IPS DF 6.9 (cell line): ENCODE measurements around the gene PLA2R1.

ENCODE experiments used
- DNase-seq: peaks from one replicate; pipeline ENCODE4 v3.0.0-alpha.2; 2013; ENCODE audit warnings: low read depth, low spot score
- H3K27ac ChIP-seq: one replicate; pipeline ENCODE4 v1.5.1; 2013; ENCODE audit warnings: low read length, control low read depth
- H3K27me3 ChIP-seq: 2 replicates; pipeline ENCODE4 v1.6.1; 2013; ENCODE audit warnings: mild to moderate bottlenecking, low read length; ENCODE audit not compliant: control insufficient read depth, insufficient read depth
- H3K36me3 ChIP-seq: 2 replicates; pipeline ENCODE4 v1.6.1; 2013; ENCODE audit warnings: low read length; ENCODE audit not compliant: control insufficient read depth, insufficient read depth
- H3K4me1 ChIP-seq: 2 replicates; pipeline ENCODE4 v1.6.1; 2013; ENCODE audit warnings: low read length; ENCODE audit not compliant: control insufficient read depth, insufficient read depth
- H3K4me3 ChIP-seq: 2 replicates; pipeline ENCODE4 v1.5.1; 2013; ENCODE audit warnings: mild to moderate bottlenecking, low read length
- H3K9me3 ChIP-seq: 2 replicates; pipeline ENCODE4 v1.6.1; 2013; ENCODE audit warnings: low read length, inconsistent platforms; ENCODE audit not compliant: control insufficient read depth, insufficient read depth
- WGBS: extraction: QIAGEN DNeasy Blood & Tissue Kit; methylation state at CpG from one replicate; pipeline ENCODE4 v1.1.7; 2013; ENCODE audit warnings: mixed read lengths, missing lambda C conversion rate; ENCODE audit not compliant: insufficient read length, insufficient coverage; 5-methylcytosine and 5-hydroxymethylcytosine counted together

PLA2R1 gene

DNA sequence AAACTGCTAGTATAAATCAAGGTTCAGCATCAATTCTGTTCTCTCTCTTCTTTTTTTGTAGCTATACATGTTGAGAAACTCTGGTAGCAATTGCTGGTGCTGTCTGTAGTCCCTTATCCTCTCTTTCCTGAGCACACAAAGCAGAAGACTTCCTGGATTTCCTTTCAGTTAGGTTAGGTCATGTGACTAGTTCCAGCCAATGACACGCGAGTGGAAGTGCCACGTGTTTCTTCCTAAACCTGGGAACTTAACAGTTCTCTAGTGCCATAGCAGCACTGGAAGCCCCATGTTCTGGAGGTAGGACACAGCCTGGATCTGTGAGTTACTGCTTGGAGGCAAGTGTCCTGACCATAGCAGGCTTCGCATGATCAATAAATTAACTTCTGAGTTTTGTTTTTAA lies 125.9 kb downstream of the PLA2R1 start:
- Histone ChIP-seq H3K27ac (no peak overlapping the region), H3K27me3 (no peaks in the 10 kb centered on the region), H3K4me1 (no peaks in the 10 kb centered on the region), H3K36me3 (no peaks in the 10 kb centered on the region), H3K9me3 (no peaks in the 10 kb centered on the region), H3K4me3 (no peak overlapping the region)
- WGBS = no CpG with 5 or more reads among the region's 4 CpGs
- DNase-seq = peak; percentile 29

DNA sequence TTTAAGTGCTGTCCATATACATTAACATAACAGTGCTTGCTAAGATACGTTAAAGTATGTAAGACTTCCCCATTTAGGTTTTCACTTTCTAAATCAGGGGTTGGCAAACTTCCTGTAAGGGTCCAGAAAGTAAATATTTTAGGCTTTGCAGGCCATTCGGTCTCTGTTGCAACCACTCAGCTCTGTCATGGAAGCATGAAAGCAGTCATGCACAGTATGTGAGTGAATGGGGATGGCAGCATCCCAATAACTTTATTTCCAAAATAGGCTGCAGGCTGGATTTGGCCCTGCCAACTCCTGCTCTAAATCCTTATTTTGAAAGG lies 128.7 kb downstream of the PLA2R1 start:
- no peak for DNase-seq
- H3K9me3 ChIP-seq = no peaks in the 10 kb centered on the region
- no peak overlapping the region for H3K27ac ChIP-seq
- H3K27me3 ChIP-seq = no peaks in the 10 kb centered on the region
- no CpG with 5 or more reads among the region's 2 CpGs for WGBS
- no peaks in the 10 kb centered on the region for H3K36me3 ChIP-seq
- H3K4me1 ChIP-seq = no peaks in the 10 kb centered on the region
- H3K4me3 ChIP-seq = no peak overlapping the region

DNA sequence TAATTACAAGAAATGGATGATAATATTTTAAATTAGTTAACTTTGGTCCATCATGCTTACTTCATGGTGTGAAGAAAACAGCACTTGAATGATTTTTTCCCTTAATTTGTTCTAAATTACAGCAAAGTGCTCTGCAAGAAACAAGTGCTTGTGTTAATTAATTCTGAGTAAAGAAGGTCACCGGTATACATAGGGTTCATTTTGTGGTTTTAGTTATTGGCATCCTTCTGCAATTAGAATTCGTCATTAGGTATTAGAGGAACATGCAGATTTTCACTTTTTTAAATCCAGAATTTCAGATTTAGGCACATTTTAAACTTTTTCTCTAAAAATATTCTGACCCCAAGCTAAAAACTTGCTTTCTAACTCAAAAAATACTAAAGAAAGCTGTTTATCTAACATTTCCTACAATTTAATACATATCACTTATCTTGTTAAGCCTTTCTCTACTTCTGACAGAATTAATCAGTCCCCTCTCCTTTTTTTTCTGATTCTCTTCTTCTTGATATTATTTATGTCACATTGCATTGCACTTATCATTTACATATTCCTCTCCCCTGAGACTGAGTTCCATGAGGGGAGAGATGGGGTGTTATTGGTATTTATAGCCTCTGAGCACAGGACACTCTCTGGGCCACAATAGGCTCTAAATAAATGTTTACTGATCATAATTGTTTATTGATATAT lies 129.2 kb downstream of the PLA2R1 start:
- WGBS = no CpG with 5 or more reads among the region's 2 CpGs
- Histone ChIP-seq H3K9me3 (no peaks in the 10 kb centered on the region), H3K4me3 (no peak overlapping the region), H3K27me3 (no peaks in the 10 kb centered on the region), H3K36me3 (no peaks in the 10 kb centered on the region), H3K27ac (no peak overlapping the region), H3K4me1 (no peaks in the 10 kb centered on the region)
- no peak for DNase-seq

DNA sequence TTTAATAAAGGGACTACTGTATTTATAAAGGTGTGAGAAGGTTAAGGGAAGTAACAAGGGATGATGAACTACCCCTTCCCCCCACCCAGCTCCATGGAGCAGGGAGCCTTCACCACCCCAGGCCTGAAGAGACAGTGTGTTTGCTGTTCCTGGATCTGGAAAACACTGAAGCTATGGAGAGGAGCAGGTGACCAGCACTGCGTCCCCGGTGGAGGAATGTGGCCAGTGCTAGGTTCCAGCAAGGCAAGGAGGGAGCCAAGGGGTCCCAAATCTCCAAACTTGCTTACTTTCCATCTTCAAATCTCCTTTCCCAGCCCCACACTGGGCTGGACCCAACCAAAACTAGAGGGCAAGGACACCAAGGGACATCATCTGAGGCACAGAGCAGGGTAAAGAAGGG lies 135.7 kb downstream of the PLA2R1 start:
- H3K9me3 ChIP-seq = no peaks in the 10 kb centered on the region
- WGBS = no CpG with 5 or more reads among the region's 2 CpGs
- H3K4me3 ChIP-seq = no peak overlapping the region

GRCh38 chr2:159925975-159926374 lies 136.4 kb downstream of the PLA2R1 start:
- Histone ChIP-seq H3K36me3 (no peaks in the 10 kb centered on the region), H3K27me3 (no peaks in the 10 kb centered on the region), H3K4me1 (no peaks in the 10 kb centered on the region), H3K9me3 (no peaks in the 10 kb centered on the region), H3K4me3 (no peak overlapping the region), H3K27ac (no peak overlapping the region)
- WGBS = 100% methylated on average over 1 of the region's 3 CpGs
- DNase-seq = no peak

More for the DNA sequence above, 135.7 kb downstream of the PLA2R1 start:
- no peak overlapping the region for H3K27ac ChIP-seq
- DNase-seq = no peak
- no peaks in the 10 kb centered on the region for H3K36me3 ChIP-seq
- H3K4me1 ChIP-seq = no peaks in the 10 kb centered on the region
- no peaks in the 10 kb centered on the region for H3K27me3 ChIP-seq

DNA sequence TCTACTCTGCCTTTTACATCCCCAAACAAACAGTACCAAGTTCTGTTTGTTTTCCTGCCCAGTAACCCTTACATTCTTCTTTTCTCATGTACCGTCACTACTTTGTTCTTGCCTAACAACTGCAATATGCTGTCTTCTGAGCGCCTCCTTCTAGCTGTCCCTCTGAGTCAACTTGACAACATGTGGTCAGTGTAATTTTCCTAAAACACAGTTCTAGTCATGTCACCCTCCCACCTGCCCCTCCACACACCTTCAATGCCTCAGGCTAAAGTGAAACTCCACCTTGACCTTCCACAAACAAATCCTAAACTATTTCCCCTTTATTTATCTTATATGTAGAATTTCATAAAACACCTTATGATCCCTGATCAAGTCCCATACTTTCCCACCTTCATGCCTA lies 139.9 kb downstream of the PLA2R1 start:
- WGBS = no CpG with 5 or more reads among the region's 2 CpGs
- no peak overlapping the region for H3K4me3 ChIP-seq
- H3K36me3 ChIP-seq = no peaks in the 10 kb centered on the region
- H3K27me3 ChIP-seq = no peaks in the 10 kb centered on the region
- H3K4me1 ChIP-seq = no peaks in the 10 kb centered on the region
- DNase-seq = no peak
- no peak overlapping the region for H3K27ac ChIP-seq
- no peaks in the 10 kb centered on the region for H3K9me3 ChIP-seq

GRCh38 chr2:159921752-159922404 lies 140.5 kb downstream of the PLA2R1 start:
- Histone ChIP-seq H3K4me1 (no peaks in the 10 kb centered on the region), H3K27me3 (no peaks in the 10 kb centered on the region), H3K9me3 (no peaks in the 10 kb centered on the region), H3K27ac (no peak overlapping the region), H3K36me3 (no peaks in the 10 kb centered on the region), H3K4me3 (no peak overlapping the region)
- peak; percentile 73 for DNase-seq
- no CpG with 5 or more reads among the region's 17 CpGs for WGBS

DNA sequence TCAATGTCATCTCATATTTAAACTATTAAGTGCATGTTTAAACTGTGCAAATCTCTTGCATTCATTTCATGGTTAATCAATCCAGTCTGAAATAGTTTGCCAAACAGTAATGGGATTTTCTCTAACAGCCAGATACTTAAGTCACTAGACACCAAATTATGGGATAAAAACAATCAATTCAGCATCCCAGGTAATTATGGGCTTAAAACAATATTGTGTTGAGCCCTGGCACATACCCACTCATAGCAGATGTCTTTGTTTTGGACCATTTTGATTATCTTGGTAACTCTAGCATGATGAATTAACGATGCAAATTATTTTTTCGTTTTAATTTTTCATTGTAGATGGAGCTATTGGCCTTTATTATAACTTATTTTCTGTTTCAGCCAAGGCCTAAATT lies 145.9 kb downstream of the PLA2R1 start:
- no peaks in the 10 kb centered on the region for H3K36me3 ChIP-seq
- H3K27ac ChIP-seq = no peak overlapping the region
- no CpG with 5 or more reads among the region's 2 CpGs for WGBS

DNA sequence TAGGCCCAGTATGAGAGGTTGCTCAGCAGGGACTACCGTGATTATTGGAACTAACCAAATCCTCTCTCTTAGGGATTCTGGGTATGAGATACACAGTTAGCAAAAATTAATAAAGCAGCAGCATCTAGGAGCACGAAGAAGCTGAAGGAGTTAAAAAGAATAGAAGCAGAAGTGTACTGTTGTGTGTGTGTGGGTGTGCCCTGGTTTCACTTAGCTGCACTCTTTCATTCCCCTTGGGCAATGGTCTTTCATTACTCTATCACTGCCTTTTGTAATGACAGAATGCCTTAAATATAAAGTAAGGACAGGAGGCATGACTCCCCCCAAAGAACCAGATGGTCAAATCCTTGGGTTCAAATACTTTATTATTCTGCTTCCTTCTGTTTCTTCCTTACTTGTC lies 148.5 kb downstream of the PLA2R1 start:
- no peak for DNase-seq
- no peaks in the 10 kb centered on the region for H3K27me3 ChIP-seq
- no peaks in the 10 kb centered on the region for H3K36me3 ChIP-seq
- no peaks in the 10 kb centered on the region for H3K9me3 ChIP-seq
- H3K4me3 ChIP-seq = no peak overlapping the region
- no peak overlapping the region for H3K27ac ChIP-seq
- H3K4me1 ChIP-seq = no peaks in the 10 kb centered on the region
- no CpG with 5 or more reads among the region's 2 CpGs for WGBS

More for the DNA sequence above, 145.9 kb downstream of the PLA2R1 start:
- H3K27me3 ChIP-seq = no peaks in the 10 kb centered on the region
- DNase-seq = no peak
- no peak overlapping the region for H3K4me3 ChIP-seq
- H3K4me1 ChIP-seq = no peaks in the 10 kb centered on the region
- no peaks in the 10 kb centered on the region for H3K9me3 ChIP-seq

DNA sequence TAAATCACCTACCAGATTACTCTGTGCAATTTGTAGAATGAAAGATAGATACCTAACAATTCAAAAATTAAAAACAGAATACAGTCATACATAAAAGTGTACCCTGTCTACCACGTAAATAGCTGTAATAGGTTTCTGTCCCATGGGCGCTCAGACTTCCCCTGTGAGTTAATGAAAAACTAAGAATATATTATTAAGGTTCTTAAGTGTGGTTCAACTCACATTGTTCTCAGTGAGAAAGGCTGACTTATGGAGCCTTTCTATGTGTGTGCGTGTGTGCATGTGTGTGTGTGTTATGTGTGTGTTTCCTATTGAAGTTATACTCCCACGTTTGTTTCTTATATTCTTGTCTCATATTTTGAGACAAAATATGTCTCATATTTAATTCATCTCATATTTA lies 149.8 kb downstream of the PLA2R1 start:
- Histone ChIP-seq H3K4me3 (no peak overlapping the region), H3K4me1 (no peaks in the 10 kb centered on the region), H3K27ac (no peak overlapping the region), H3K27me3 (no peaks in the 10 kb centered on the region), H3K36me3 (no peaks in the 10 kb centered on the region), H3K9me3 (no peaks in the 10 kb centered on the region)
- no peak for DNase-seq
- WGBS = no CpG with 5 or more reads among the region's 4 CpGs

DNA sequence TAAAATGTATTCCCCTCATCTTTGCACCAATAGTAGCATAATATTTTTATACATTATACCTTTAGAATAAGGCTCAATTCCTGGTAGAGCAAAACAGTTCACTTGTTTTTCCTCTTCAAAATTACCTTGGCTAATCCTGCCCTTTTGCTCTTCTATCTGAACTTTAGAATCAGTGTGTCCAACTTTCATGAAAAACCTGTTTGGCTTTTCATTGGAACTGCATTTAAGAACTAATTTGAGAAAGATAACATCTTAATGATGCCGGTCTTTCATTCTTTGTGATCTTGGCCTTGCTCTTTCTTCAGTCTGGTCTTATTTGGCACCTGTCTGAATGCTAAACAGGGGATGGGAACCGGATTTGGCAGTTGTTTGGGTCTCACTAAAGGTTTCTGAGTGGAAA lies 151.5 kb downstream of the PLA2R1 start:
- no peak overlapping the region for H3K27ac ChIP-seq
- H3K4me1 ChIP-seq = no peaks in the 10 kb centered on the region
- no CpG with 5 or more reads among the region's 2 CpGs for WGBS
- H3K9me3 ChIP-seq = no peaks in the 10 kb centered on the region
- no peak for DNase-seq
- no peak overlapping the region for H3K4me3 ChIP-seq
- H3K27me3 ChIP-seq = no peaks in the 10 kb centered on the region
- no peaks in the 10 kb centered on the region for H3K36me3 ChIP-seq
